WTC11 (cell line): ENCODE results near the gene CRB1. TPM values are rescaled to one million over a fixed set of nuclear protein-coding genes. Genes with fewer than 3 reads are reported as not detected.

Source experiments
- ATAC-seq: fragments of 200-7000 bp; cut with Tn5 transposase; 2 replicates; pipeline ENCODE4 v1.10.0; 2021; ENCODE audit warnings: mild to moderate bottlenecking, moderate library complexity
- CTCF ChIA-PET: fragments of 300-600 bp; sonication (Branson Sonifier 250); formaldehyde crosslinking; loops from one replicate; lab custom pipeline; 2021; ENCODE audit warnings: antibody characterized with exemption; lab: Charles Lee
- POLR2A ChIA-PET: fragments of 350-600 bp; sonication (Branson Sonifier 250); formaldehyde crosslinking; loops from one replicate; lab custom pipeline; 2021; ENCODE audit warnings: antibody characterized with exemption; lab: Charles Lee
- DNase-seq: peaks from one replicate; pipeline ENCODE4 v3.0.0; 2021; ENCODE audit warnings: low spot score
- H3K27ac Mint-ChIP-seq: 2 replicates; pipeline ENCODE4 v1.8.0; 2021; ENCODE audit warnings: mixed read lengths
- H3K27me3 Mint-ChIP-seq: 2 replicates; pipeline ENCODE4 v1.8.0; 2021; ENCODE audit warnings: low read depth, mild to moderate bottlenecking, moderate library complexity, mixed read lengths
- H3K36me3 Mint-ChIP-seq: 2 replicates; pipeline ENCODE4 v1.8.0; 2021; ENCODE audit warnings: mixed read lengths
- H3K4me1 Mint-ChIP-seq: 2 replicates; pipeline ENCODE4 v1.8.0; 2022; ENCODE audit warnings: mixed read lengths
- H3K4me3 Mint-ChIP-seq: 2 replicates; pipeline ENCODE4 v1.8.0; 2021; ENCODE audit warnings: mild to moderate bottlenecking, moderate library complexity, mixed read lengths
- H3K9me3 Mint-ChIP-seq: 2 replicates; pipeline ENCODE4 v1.8.0; 2021; ENCODE audit warnings: mixed read lengths
- CREB1 ChIP-seq: sonication (generic); formaldehyde crosslinking; IDR thresholded peaks from 2 replicates; pipeline ENCODE4 v1.8.0; 2023; ENCODE audit warnings: mild to moderate bottlenecking, missing genetic modification reagents
- ELF4 ChIP-seq: sonication (generic); formaldehyde crosslinking; IDR thresholded peaks from 2 replicates; pipeline ENCODE4 v1.8.1; 2022; ENCODE audit warnings: low read depth, mild to moderate bottlenecking, moderate library complexity, missing genetic modification reagents
- ESRRA ChIP-seq: sonication (generic); formaldehyde crosslinking; IDR thresholded peaks from 2 replicates; pipeline ENCODE4 v1.8.1; 2022; ENCODE audit warnings: mild to moderate bottlenecking, missing genetic modification reagents, borderline replicate concordance
- ETV6 ChIP-seq: sonication (generic); formaldehyde crosslinking; IDR thresholded peaks from 2 replicates; pipeline ENCODE4 v1.8.1; 2022; ENCODE audit warnings: mild to moderate bottlenecking, missing genetic modification reagents
- FOXK1 ChIP-seq: sonication (generic); formaldehyde crosslinking; IDR thresholded peaks from 2 replicates; pipeline ENCODE4 v1.8.0; 2022; ENCODE audit warnings: mild to moderate bottlenecking, moderate library complexity, missing genetic modification reagents
- GABPB1 ChIP-seq: sonication (generic); formaldehyde crosslinking; IDR thresholded peaks from 2 replicates; pipeline ENCODE4 v1.8.1; 2023; ENCODE audit warnings: mild to moderate bottlenecking, missing genetic modification reagents
- GRHL2 ChIP-seq: fragments of 250-450 bp; sonication (Bioruptor Pico); IDR thresholded peaks from 2 replicates; pipeline ENCODE4 v1.8.0; 2022; ENCODE audit warnings: mild to moderate bottlenecking, moderate library complexity; ENCODE audit not compliant: insufficient replicate concordance, severe bottlenecking
- SMAD3 ChIP-seq: sonication (generic); formaldehyde crosslinking; IDR thresholded peaks from 2 replicates; pipeline ENCODE4 v1.8.0; 2022; ENCODE audit warnings: missing genetic modification reagents, mild to moderate bottlenecking, borderline replicate concordance
- SMAD4 ChIP-seq: sonication (generic); formaldehyde crosslinking; IDR thresholded peaks from 2 replicates; pipeline ENCODE4 v1.8.0; 2022; ENCODE audit warnings: mild to moderate bottlenecking, missing genetic modification reagents
- TP53 ChIP-seq: sonication (generic); formaldehyde crosslinking; IDR thresholded peaks from 2 replicates; pipeline ENCODE4 v1.8.1; 2023; ENCODE audit warnings: mild to moderate bottlenecking, missing genetic modification reagents
- ZNF263 ChIP-seq: sonication (generic); formaldehyde crosslinking; IDR thresholded peaks from 2 replicates; pipeline ENCODE4 v1.8.1; 2022; ENCODE audit warnings: low read depth, mild to moderate bottlenecking, moderate library complexity, missing genetic modification reagents
- total RNA-seq: library from RNA; stranded (reverse); gene quantifications from 3 replicates; pipeline ENCODE4 v1.2.3, GENCODE V29; 2021
- TF ChIP-seq, protein P1 (sequence below): sonication (generic); formaldehyde crosslinking; IDR thresholded peaks from 2 replicates; pipeline ENCODE4 v1.8.0; 2023; ENCODE audit warnings: mild to moderate bottlenecking, missing genetic modification reagents
- TF ChIP-seq, protein P2 (sequence below): sonication (generic); formaldehyde crosslinking; IDR thresholded peaks from 2 replicates; pipeline ENCODE4 v1.8.0; 2022; ENCODE audit warnings: mild to moderate bottlenecking, missing genetic modification reagents
- TF ChIP-seq, protein P3 (sequence below): fragments of 200-600 bp; IDR thresholded peaks from 2 replicates; pipeline ENCODE4 v1.8.0; 2022; ENCODE audit warnings: antibody characterized with exemption
- TF ChIP-seq, protein P4 (sequence below): sonication (generic); formaldehyde crosslinking; IDR thresholded peaks from 2 replicates; pipeline ENCODE4 v1.8.1; 2022; ENCODE audit warnings: low read depth, missing genetic modification reagents, borderline replicate concordance
- TF ChIP-seq, protein P5 (sequence below): sonication (generic); formaldehyde crosslinking; IDR thresholded peaks from 2 replicates; pipeline ENCODE4 v1.8.1; 2023; ENCODE audit warnings: mild to moderate bottlenecking, missing genetic modification reagents

Gene CRB1
- total RNA-seq, 1 experiment from 2014 or later, result 0.11 TPM

DNA sequence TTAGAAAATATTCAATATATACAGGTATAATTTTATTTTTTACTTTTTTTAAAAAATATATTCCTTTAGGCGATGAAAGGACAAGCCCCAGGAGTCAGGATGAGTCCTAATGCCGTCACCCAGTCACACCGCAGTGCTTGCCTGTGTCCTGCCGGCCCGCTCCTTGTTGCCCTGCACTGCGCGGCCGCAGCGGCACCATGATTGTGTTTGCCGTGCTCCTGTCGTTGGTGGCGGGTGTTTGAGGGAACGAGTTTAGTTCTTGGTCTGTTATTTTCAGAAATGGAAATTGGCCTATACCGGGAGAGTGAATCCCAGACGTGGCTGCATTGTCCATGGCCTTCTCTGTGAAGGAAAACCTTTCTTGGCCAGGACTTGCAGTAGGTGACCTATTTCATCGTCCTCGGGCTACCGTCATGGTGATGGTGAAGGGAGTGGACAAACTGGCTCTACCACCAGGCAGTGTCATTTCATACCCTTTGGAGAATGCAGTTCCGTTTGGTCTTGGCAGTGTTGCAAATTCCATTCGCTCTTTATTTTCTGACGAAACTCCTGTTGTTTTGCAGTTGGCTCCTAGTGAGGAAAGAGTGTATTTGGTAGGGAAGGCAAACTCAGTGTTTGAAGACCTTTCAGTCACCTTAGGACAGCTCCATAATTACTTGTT lies 45.9 kb upstream of the CRB1 start:
- ATAC-seq (peak; percentile 62), DNase-seq (no peak)
- Mint-ChIP-seq H3K9me3 (peaks cover 3% of the 10 kb centered on the region; the same call in 1 of the 2 replicates), H3K27me3 (no peaks in the 10 kb centered on the region), H3K36me3 (no peaks in the 10 kb centered on the region), H3K27ac (peak overlapping the region; percentile 30), H3K4me3 (no peak overlapping the region), H3K4me1 (peaks cover 15% of the 10 kb centered on the region)
- POLR2A ChIA-PET, result no interaction called here
- CTCF ChIA-PET, result no interaction called here
- TF ChIP-seq GABPB1, result no peak
- no peak for TF ChIP-seq GRHL2 (CRISPR knock-in tag)
- TF ChIP-seq CREB1 (CRISPR knock-in tag), result no peak
- no peak for TF ChIP-seq ZNF263 (CRISPR knock-in tag)
- TF ChIP-seq SMAD3 (CRISPR knock-in tag), result no peak
- no peak for TF ChIP-seq ETV6
- TF ChIP-seq, protein P1, sequence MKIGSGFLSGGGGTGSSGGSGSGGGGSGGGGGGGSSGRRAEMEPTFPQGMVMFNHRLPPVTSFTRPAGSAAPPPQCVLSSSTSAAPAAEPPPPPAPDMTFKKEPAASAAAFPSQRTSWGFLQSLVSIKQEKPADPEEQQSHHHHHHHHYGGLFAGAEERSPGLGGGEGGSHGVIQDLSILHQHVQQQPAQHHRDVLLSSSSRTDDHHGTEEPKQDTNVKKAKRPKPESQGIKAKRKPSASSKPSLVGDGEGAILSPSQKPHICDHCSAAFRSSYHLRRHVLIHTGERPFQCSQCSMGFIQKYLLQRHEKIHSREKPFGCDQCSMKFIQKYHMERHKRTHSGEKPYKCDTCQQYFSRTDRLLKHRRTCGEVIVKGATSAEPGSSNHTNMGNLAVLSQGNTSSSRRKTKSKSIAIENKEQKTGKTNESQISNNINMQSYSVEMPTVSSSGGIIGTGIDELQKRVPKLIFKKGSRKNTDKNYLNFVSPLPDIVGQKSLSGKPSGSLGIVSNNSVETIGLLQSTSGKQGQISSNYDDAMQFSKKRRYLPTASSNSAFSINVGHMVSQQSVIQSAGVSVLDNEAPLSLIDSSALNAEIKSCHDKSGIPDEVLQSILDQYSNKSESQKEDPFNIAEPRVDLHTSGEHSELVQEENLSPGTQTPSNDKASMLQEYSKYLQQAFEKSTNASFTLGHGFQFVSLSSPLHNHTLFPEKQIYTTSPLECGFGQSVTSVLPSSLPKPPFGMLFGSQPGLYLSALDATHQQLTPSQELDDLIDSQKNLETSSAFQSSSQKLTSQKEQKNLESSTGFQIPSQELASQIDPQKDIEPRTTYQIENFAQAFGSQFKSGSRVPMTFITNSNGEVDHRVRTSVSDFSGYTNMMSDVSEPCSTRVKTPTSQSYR (CRISPR knock-in tag), result no peak
- no peak for TF ChIP-seq FOXK1 (CRISPR knock-in tag)

DNA sequence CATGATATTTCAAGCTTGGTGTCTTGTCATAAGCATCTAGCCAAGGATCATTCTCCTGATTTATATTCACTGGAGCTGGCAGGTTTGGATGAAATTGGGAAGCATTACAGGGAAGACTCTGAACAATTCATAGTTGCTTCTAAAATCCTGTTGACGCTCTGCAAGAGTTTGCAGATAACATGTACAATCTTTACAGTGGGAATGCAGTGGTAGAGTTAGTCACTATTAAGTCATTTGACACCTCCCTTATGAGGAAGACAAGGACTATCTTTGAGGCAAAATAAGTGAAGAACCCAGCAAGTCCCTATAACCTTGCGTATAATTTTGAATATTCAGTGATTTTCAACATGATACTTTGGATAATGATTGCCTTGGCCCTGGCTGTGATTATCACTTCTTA lies 45.3 kb upstream of the CRB1 start:
- H3K4me3 Mint-ChIP-seq, result no peak overlapping the region
- no peak overlapping the region for H3K27ac Mint-ChIP-seq
- no peak for ATAC-seq
- peaks cover 3% of the 10 kb centered on the region; the same call in 1 of the 2 replicates for H3K9me3 Mint-ChIP-seq
- POLR2A ChIA-PET, result no interaction called here
- no peaks in the 10 kb centered on the region for H3K27me3 Mint-ChIP-seq
- no peak for DNase-seq
- peaks cover 15% of the 10 kb centered on the region for H3K4me1 Mint-ChIP-seq
- CTCF ChIA-PET, result no interaction called here
- H3K36me3 Mint-ChIP-seq, result no peaks in the 10 kb centered on the region
- TF ChIP-seq, protein P2, sequence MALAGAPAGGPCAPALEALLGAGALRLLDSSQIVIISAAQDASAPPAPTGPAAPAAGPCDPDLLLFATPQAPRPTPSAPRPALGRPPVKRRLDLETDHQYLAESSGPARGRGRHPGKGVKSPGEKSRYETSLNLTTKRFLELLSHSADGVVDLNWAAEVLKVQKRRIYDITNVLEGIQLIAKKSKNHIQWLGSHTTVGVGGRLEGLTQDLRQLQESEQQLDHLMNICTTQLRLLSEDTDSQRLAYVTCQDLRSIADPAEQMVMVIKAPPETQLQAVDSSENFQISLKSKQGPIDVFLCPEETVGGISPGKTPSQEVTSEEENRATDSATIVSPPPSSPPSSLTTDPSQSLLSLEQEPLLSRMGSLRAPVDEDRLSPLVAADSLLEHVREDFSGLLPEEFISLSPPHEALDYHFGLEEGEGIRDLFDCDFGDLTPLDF (CRISPR knock-in tag), result no peak
- TF ChIP-seq ELF4 (CRISPR knock-in tag) (no peak), ZNF263 (CRISPR knock-in tag) (no peak), SMAD4 (CRISPR knock-in tag) (no peak), ESRRA (CRISPR knock-in tag) (no peak), TP53 (CRISPR knock-in tag) (no peak)
- TF ChIP-seq, protein P3, sequence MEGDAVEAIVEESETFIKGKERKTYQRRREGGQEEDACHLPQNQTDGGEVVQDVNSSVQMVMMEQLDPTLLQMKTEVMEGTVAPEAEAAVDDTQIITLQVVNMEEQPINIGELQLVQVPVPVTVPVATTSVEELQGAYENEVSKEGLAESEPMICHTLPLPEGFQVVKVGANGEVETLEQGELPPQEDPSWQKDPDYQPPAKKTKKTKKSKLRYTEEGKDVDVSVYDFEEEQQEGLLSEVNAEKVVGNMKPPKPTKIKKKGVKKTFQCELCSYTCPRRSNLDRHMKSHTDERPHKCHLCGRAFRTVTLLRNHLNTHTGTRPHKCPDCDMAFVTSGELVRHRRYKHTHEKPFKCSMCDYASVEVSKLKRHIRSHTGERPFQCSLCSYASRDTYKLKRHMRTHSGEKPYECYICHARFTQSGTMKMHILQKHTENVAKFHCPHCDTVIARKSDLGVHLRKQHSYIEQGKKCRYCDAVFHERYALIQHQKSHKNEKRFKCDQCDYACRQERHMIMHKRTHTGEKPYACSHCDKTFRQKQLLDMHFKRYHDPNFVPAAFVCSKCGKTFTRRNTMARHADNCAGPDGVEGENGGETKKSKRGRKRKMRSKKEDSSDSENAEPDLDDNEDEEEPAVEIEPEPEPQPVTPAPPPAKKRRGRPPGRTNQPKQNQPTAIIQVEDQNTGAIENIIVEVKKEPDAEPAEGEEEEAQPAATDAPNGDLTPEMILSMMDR, result no peak
- TF ChIP-seq, protein P4, sequence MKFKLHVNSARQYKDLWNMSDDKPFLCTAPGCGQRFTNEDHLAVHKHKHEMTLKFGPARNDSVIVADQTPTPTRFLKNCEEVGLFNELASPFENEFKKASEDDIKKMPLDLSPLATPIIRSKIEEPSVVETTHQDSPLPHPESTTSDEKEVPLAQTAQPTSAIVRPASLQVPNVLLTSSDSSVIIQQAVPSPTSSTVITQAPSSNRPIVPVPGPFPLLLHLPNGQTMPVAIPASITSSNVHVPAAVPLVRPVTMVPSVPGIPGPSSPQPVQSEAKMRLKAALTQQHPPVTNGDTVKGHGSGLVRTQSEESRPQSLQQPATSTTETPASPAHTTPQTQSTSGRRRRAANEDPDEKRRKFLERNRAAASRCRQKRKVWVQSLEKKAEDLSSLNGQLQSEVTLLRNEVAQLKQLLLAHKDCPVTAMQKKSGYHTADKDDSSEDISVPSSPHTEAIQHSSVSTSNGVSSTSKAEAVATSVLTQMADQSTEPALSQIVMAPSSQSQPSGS (CRISPR knock-in tag), result no peak
- TF ChIP-seq, protein P5, sequence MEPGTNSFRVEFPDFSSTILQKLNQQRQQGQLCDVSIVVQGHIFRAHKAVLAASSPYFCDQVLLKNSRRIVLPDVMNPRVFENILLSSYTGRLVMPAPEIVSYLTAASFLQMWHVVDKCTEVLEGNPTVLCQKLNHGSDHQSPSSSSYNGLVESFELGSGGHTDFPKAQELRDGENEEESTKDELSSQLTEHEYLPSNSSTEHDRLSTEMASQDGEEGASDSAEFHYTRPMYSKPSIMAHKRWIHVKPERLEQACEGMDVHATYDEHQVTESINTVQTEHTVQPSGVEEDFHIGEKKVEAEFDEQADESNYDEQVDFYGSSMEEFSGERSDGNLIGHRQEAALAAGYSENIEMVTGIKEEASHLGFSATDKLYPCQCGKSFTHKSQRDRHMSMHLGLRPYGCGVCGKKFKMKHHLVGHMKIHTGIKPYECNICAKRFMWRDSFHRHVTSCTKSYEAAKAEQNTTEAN, result no peak
